GM18498 (cell line): ENCODE data around the gene ABCG4.
"Not testable (repeated sequence)": the region's sequence is repeated elsewhere in the genome, so short reads cannot be mapped to it uniquely, and the experiment has no call there.

Source experiments
- ATAC-seq: cut with Tn5 transposase; IDR thresholded peaks from one replicate; pipeline ENCODE4 v1.9.1; 2021; ENCODE audit warnings: mild to moderate bottlenecking, moderate library complexity; ENCODE audit not compliant: unreplicated experiment

The ABCG4 gene

DNA sequence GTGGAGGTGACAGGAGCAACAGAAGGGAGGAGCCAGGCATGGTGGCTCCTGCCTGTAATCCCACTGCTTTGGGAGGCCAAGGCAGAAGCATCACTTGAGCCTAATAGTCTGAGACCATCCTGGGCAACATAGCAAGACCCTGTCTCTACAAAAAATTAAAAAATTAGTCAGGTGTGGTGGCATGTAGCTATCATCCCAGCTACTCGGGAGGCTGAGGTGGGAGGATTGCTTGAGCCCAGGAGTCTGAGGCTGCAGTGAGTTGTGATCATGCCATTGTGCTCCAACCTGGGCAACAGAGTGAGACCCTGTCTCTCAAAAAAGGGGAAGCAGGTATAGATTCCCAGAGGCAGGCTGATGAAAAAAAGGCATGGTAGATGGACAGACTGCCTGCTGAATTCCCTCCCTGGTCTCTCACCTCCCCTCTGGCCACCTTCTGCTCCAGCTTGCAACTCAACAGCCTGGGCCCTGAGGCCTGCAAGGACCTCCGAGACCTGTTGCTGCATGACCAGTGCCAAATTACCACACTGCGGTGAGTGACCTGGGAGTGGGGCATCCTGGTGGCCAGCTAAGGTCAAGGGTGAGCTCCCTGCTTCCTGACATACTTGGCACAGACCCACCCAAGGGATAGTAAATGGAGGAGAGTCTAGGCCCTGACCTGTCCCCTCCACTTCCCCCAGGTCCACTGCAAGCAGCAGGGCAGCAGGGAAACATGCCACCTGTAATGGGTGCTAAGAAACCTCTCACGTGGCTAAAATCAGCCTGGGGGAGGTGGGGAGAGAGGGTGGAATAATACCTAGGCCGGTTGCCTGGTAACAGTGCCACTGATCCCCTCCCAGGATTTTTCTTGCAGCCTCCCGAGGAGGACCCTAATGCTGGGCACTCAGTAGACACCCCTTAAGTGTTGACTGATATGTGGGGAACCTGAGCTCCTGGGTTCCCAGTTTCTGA, 32.2 kb downstream of the ABCG4 start:
- ATAC-seq: no peak

DNA sequence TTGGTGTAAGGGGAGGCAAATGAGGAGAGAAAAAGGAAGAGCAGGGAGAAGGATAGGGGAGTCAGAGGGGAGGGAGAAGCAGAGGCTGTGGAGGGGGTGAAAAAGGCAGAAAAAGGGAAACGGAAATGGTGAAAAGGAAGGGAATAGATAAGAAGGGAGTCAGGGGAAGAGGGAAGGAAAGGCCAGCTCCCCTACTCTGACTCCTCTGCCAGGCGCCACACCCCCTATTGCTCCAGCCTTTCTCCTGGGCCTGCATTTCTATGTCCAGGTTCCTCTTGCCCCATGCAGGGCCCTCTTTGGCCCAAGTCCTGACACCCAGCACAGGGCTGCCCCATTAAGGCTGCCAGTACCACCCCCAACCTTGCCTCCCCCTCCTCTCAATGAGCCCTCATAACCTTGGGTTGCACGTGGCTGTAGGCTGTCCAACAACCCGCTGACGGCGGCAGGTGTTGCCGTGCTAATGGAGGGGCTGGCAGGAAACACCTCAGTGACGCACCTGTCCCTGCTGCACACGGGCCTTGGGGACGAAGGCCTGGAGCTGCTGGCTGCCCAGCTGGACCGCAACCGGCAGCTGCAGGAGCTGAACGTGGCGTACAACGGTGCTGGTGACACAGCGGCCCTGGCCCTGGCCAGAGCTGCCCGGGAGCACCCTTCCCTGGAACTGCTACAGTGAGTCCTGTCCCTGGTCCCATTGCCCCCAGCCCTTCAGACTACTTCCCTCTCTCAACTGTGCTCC, 33.0 kb downstream of the ABCG4 start:
- no peak for ATAC-seq

DNA sequence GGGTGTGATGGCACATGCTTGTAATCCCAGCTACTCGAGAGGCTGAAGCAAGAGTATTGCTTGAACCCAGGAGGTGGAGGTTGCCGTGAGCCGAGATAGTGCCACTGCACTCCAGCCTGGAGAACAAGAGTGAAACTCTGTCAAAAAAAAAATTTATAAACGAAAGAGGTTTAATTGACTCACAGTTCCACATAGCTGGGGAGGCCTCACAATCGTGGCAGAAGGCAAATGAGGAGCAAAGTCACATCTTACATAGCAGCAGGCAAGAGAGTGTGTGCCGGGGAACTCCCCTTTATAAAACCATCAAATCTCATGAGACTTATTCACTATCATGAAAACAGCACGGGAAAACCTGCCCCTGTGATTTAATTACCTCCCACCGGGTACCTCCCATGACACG, 35.5 kb downstream of the ABCG4 start:
- ATAC-seq: not testable (repeated sequence)

DNA sequence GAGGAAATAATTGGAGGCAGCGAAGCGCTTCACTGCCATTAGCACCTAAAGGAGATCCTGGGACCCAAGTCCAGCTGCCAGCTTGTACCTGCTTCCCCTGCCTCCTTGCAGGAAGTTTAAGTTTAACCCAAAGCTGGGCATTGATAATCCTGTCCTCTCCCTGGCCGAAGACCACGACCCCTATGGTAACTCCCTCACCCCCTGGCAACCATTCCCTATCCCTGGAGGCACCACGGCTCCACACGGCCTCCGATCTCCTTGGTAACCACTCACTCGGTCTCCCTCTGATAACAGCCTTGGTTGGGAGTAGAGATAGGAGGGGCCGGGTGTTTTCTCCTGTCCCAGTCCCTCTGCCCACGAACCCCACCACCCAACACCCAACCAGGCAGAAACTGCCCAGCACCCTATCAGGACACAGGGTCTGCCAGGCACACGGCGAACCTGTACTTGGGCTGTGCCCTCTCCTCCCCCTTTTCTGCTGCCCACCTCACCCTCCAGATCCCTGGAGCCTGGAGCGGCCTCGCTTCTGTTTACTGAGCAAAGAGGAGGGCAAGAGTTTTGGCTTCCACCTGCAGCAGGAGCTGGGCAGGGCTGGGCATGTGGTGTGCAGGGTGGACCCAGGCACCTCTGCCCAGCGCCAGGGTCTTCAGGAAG, 37.3 kb downstream of the ABCG4 start:
- ATAC-seq: no peak

DNA sequence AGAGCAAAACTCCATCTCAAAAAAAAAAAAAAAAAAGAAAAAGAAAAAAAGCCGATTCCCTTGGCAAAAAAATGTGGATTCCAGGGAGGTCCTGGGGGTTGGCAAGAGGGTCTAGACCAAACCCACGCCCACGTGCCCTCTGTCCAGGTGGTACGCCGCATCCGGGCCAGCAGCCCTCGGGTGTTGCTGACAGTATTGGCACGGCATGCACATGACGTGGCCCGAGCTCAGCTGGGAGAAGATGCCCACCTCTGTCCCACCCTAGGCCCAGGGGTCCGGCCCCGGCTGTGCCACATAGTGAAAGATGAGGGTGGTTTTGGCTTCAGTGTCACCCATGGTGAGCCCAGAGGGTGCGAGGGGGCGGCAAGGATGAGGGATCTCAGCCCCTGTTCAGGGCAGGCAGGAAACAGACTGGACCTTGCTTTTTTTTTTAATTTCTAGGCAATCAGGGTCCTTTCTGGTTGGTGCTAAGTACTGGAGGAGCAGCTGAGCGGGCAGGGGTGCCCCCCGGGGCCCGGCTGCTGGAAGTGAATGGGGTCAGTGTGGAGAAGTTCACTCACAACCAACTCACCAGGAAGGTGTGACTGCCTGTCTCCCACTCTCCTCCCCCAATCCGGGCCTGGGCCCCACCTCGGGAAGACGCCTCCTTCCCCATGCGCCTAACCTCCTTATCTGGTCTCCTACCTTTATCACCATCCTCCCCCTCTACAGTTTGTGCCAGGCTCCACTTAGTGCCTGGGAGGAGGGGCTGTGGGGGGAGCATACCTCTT, 38.5 kb downstream of the ABCG4 start:
- no peak for ATAC-seq

DNA sequence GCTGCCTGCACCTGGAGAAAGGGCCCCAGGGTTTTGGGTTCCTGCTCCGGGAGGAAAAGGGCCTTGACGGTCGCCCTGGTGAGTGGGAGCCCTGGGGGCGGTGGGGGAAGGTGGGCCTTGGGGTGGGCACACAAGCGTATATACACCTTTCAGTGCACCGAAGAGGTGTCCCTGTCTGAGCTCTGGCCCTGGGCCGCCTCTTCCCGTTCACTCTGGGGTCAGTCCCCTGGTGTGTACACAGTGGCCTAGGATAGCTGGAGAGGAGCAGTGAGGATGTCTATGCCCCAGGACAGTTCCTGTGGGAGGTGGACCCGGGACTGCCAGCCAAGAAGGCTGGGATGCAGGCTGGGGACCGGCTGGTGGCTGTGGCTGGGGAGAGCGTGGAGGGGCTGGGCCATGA, 39.2 kb downstream of the ABCG4 start:
- no peak for ATAC-seq

DNA sequence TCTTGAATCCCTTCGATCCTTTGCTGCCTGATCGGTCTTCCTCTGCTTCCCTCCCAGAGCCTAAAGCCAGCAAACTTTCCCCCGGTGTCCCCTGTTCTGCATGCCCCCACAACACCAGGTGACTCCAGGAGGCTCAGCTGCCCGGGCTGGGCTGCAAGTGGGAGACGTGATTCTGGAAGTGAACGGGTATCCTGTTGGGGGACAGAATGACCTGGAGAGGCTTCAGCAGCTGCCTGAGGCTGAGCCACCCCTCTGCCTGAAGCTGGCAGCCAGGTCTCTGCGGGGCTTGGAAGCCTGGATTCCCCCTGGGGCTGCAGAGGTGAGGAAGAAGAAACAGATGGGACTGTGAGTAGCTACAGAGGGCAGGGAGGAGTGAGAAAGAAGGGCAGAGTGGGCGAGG, 40.0 kb downstream of the ABCG4 start:
- no peak for ATAC-seq

DNA sequence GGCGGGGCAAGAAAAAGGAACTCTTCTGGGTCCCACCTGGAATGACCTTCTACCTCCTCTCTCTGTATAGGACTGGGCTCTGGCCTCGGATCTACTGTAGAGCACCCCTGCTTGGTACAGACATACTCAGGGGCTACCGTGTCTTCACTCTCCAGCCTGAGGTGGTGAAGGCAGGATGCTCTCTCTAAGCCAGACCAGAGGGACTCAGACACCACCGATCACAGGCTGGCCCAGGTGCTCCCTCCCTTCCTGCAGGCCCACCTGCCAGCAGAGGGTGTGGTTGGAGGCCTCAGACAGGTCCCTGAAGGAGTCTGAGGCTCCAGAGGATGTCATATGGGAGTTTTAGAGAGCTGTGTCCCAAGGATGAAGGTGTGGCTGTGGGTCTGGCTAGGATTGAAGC, 40.5 kb downstream of the ABCG4 start:
- ATAC-seq: no peak

DNA sequence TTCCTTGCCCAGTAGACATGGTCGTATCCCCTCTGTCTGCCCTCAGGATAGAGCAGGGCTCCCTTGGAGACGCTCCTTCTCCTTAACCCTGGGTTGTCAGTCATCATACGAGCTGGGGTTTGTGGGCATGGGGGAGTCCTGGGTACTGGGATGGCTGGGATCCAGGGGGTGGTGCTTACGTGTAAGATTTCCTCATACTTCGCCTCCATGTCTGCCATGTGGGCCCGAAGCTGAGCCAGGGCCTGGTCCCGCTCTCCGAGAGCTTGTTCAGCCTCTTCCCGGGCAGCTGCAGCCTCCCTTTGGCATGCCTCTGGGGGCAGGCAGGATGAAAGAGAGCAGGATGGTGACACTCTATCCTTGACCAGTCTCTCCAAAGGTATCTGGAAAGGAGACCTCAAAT, 41.7 kb downstream of the ABCG4 start:
- ATAC-seq: no peak

DNA sequence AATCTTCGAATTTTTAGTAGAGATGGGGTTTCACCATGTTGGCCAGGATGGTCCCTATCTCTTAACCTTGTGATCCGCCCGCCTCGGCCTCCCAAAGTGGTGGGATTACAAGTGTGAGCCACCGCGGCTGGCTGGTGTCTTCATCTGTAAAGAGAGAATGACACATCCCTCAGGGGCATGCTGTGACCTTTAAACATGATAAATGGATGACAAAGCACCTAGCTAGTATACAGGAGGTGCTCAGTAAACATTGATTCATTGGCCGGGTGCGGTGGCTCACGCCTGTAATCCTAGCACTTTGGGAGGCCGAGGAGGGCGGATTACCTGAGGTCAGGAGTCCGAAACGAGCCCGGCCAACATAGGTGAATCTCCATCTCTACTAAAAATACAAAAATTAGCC, 42.4 kb downstream of the ABCG4 start:
- ATAC-seq: not testable (repeated sequence)

DNA sequence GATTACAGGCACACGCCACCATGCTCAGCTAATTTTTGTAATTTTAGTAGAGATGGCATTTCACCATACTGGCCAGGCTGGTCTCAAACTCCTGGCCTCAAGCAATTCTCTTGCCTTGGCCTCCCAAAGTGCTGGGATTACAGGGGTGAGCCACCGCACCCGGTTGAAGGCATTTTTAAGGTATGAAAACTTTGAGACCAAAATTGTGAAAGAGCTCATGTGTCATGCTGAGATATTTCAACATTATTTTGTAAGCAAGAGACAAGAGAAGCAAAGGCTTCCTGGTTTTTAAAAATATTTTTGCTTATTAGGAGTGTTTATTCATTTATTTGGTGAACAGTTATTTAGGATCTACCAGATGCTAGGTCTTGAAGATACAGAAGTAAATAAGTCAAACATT, 43.3 kb downstream of the ABCG4 start:
- ATAC-seq: no peak

DNA sequence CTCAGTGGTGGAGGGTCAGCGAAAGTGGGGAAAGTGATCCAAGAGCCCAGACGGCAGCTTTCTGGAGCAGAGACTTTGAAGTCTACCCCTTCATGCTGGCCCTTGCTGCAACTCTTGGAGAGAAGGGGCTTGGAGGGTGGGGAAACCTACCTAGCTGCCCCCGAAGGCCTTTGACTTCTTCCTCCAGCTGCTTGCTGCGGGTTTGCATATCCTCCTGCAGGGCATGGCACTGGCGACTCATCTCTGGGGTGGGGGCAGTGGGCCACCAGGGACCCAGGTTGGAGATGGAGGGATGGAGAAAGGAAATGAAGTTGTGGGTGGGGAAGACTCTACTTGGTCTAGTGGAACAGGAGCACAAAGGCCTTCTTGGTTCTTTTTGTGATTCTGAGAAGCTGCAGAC, 44.1 kb downstream of the ABCG4 start:
- ATAC-seq: no peak

DNA sequence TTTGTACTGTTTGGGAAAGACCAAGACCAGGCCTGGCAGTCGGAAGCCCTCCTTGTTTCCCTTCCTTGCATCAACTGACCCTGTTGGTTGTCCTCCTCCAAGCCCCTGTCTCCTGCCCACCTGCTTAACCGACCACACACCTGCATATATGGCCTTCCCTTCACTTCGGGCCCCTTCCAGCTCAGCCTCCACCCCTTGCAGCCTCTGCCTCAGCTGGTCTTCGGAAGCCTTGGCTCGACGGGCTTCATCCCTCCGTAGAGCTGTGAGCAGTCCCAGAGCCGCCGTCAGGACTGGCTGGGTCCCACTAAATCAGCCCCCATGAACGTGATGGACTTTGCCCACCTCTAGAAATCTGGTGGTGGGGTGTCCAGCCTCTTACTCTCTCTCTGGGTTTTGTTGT, 44.8 kb downstream of the ABCG4 start:
- ATAC-seq: no peak

DNA sequence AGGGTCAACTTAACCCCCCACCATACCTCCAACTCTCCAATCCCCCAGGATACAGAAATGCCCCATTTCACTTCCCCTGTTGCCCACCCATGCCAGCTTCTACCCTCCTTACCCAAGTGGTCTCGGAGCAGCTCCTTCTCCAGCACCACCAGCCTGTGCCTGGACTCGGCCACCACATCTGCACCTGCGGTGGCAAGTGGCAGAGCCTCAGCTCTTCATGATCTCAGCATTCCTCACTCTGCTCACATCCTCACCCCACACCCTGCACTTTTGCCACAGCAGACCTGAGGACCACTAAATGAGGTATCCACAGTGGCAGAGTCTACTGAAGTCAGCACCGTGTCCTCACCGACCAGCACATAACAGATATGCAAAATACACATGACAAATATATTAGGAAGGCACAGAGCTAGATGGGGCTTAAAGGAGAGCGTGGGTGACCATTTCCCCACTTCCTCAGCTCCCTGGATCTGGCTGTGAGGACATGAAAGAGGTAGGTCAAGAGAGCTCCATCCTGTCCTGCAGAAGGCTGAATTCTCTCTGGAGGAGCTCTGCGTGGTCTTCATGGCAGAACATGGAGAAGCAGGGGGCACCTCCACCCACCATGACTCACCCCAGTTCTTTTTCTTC, 46.1 kb downstream of the ABCG4 start:
- no peak for ATAC-seq

DNA sequence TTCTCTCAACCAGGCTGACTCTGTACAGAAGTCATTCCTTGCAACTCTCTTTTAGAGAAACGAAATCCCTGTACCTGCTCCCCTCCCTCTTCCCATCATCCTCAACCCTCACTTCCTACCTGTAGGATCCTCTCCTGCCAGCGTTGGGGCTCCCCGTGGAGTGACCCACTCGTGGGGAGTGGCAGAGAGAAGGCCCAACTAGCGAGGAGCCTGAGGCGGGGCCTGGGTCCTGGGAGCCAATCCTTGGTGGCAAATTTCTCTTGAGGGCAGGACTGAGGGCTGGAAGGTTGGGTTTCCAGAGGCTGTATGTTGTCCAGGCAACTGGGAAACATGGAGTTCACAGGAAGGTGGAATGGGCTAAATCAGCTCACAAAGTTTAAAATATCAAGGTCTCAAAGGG, 46.8 kb downstream of the ABCG4 start:
- no peak for ATAC-seq

DNA sequence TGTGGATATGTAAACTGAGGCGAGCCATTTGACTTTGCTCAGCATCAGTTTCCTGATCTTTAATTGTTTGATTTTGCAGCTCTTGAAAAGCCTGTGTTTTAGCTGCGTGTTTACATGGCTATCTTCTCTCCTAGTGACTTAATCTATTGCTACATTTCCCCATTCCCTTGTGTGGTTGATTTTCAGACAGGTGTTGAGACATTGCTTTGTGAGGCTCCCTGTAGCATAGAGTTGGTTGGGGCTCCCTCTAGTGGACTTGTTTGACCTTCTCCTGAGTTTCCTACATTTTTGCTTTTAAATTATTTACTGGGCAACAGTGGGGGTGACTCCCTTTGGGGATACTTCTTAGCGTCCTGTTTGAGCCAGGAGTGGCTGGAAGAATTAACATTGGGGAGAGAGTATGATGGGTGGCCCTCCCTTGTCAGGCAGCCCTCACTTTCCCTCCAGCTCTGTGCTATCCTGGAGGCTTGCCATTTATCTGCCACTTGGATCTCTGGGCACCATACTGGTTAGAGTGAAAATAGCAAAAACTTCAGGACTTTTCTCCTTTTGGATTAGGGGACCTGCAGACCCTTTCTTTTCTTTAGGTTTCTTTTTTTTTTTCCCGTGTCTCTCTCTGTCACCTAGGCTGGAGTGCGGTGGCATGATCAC, 48.1 kb downstream of the ABCG4 start:
- ATAC-seq: peak; percentile 63

DNA sequence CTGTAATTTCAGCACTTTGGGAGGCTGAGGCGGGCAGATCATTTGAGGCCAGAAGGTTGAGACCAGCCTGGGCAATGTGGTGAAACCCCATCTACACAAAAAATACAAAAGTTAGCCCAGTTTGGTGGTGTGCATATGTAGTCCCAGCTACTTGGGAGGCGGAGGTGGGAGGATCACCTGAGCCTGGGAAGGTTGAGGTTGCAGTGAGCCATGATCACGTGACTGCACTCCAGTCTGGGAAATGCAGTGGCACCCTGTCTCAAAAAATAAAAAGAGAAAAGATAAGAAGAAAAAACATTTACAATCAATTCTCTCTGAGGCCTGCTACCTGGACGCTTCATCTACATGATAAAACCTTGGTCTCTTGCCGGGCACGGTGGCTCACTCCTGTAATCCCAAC, 50.1 kb downstream of the ABCG4 start:
- no peak for ATAC-seq

DNA sequence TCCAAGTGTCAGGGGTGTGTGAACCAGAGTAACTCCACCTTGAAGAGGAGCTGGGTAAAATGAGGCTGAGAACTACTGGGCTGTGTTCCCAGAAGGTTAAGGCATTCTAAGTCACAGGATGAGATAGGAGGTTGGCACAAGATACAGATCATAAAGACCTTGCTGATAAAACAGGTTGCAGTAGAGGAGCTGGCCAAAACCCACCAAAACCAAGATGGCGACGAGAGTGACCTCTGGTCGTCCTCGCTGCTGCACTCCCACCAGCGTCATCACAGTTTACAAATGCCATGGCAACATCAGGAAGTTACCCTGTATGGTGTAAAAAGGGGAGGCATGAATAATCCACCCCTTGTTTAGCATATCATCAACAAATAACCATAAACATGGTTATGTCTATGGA, 52.4 kb downstream of the ABCG4 start:
- ATAC-seq: not testable (repeated sequence)

DNA sequence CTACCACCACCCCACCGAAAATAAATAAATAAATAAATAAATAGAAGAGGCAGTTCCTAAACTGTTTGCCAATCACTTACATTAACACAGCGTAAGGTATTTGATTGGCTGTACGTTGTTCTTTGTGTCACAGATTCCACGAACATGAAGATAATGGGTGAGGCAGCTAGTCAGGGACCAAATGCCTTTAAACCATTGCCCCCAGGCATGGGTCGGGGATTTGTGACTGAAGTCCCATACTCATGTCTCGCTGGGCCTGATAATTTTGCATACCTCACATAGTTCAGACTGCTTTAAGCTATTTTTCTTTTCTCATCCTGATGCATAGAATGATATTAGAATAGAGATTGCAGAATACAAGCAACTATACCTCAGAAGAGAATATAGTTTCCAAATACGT, 53.7 kb downstream of the ABCG4 start:
- no peak for ATAC-seq

DNA sequence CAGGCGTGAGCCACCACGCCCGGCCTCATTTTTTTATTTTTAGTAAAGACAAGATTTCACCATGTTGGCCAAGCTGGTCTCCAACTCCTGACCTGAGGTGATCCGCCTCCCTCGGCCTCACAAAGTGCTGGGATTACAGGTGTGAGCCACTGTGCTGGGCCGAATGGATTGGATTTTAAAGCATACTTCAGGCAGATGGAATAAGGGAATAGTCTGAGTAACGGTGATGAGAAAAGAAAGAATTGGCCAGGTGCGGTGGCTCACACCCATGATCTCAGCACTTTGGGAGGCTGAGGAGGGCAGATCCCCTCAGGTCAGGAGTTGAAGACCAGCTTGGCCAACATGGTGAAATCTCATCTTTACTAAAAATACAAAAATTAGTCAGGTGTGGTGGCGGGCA, 55.2 kb downstream of the ABCG4 start:
- ATAC-seq: no peak
